K562 (cell line): Measurements from ENCODE around the gene OTOP3. TPM values are rescaled to one million over a fixed set of nuclear protein-coding genes. Genes with fewer than 3 reads are reported as not detected.

Experiments used
- ATAC-seq: fragments of 200-7000 bp; cut with Tn5 transposase; 3 replicates; pipeline ENCODE4 v1.9.1; 2020; ENCODE audit warnings: moderate library complexity
- BruUV-seq: library from RNA; stranded (reverse); fragments of 400-500 nt; replicated peaks from 2 replicates; lab custom pipeline; 2021; lab: Mats Ljungman, UMichigan
- CTCF ChIA-PET: fragments of 300-600 bp; formaldehyde crosslinking; extraction: SDS; loops from one replicate; lab custom pipeline; 2021; ENCODE audit warnings: low intra/inter-chr PET ratio; lab: Yijun Ruan, JAX
- POLR2A ChIA-PET: fragments of 300-600, 350-650 bp; sonication (Branson Sonifier 250); formaldehyde crosslinking; extraction: SDS; loops from one replicate; lab custom pipeline; 2021; ENCODE audit warnings: antibody characterized with exemption, inconsistent platforms; lab: Yijun Ruan, JAX
- DNase-seq, 4 experiments: peaks; one replicate each; pipeline versions ENCODE4 v3.0.0 to v3.0.0-alpha.2; 2011 to 2018; ENCODE audit warnings: low spot score in 3 of 4, mixed read lengths in 3 of 4; ENCODE audit errors: extremely low read depth in 1 of 4
- FAIRE-seq: peaks from 2 replicates; lab custom pipeline; 2011; peaks lifted over from hg19 to GRCh38; lab: Jason Lieb, UNC
- H2AFZ ChIP-seq: 2 replicates; pipeline ENCODE4 v1.6.0; 2011; ENCODE audit warnings: low read depth, low read length, control low read depth, inconsistent platforms
- H3K27ac ChIP-seq: fragments of 200-600 bp; 3 replicates; pipeline ENCODE4 v1.8.0; 2011; ENCODE audit warnings: low read depth, mild to moderate bottlenecking, control low read depth, inconsistent platforms, low read length, moderate library complexity, mixed read lengths; ENCODE audit errors: extremely low read depth
- H3K27me3 ChIP-seq, 2 experiments: fragments of 300-600 bp in 1 of 2; 2 replicates in 1 of 2; 3 replicates in 1 of 2; pipeline versions ENCODE4 v1.6.0 to v1.8.0; 2011; ENCODE audit warnings: inconsistent platforms in 2 of 2, low read length in 2 of 2, mild to moderate bottlenecking in 1 of 2, mixed read lengths in 1 of 2, moderate library complexity in 1 of 2; ENCODE audit not compliant: control insufficient read depth in 2 of 2, insufficient read depth in 2 of 2
- H3K36me3 ChIP-seq: fragments of 300-600 bp; 3 replicates; pipeline ENCODE4 v1.8.0; 2011; ENCODE audit warnings: mild to moderate bottlenecking, low read length, inconsistent platforms; ENCODE audit not compliant: control insufficient read depth, insufficient read depth
- H3K4me1 ChIP-seq, 2 experiments: fragments of 200-600 bp in 1 of 2; replicated peaks in 1 of 2; 2 replicates in 1 of 2; 3 replicates in 1 of 2; pipeline versions ENCODE4 v1.5.1 to v1.8.0; 2011; ENCODE audit warnings: inconsistent platforms in 2 of 2, low read length in 2 of 2, mild to moderate bottlenecking in 1 of 2, mixed read lengths in 1 of 2, moderate library complexity in 1 of 2; ENCODE audit not compliant: control insufficient read depth in 2 of 2, insufficient read depth in 2 of 2
- H3K4me2 ChIP-seq: 2 replicates; pipeline ENCODE4 v1.6.1; 2011; ENCODE audit warnings: low read length, control low read depth, inconsistent platforms, mixed read lengths; ENCODE audit not compliant: insufficient read depth
- H3K4me3 ChIP-seq: fragments of 200-600 bp; sonication (generic), shearing (Covaris generic); 2 replicates; pipeline ENCODE4 v1.5.1; 2016; ENCODE audit warnings: control low read depth, inconsistent platforms
- H3K79me2 ChIP-seq: fragments of 200-600 bp; 3 replicates; pipeline ENCODE4 v1.8.0; 2011; ENCODE audit warnings: low read length, inconsistent platforms; ENCODE audit not compliant: control insufficient read depth, insufficient read depth
- H3K9ac ChIP-seq, 2 experiments: 2 replicates each; pipeline versions ENCODE4 v1.6.0 to v1.6.1; 2011; ENCODE audit warnings: low read depth in 2 of 2, low read length in 2 of 2, control low read depth in 1 of 2, inconsistent platforms in 1 of 2, mild to moderate bottlenecking in 1 of 2, mixed read lengths in 1 of 2; ENCODE audit not compliant: insufficient read depth in 1 of 2
- H3K9me1 ChIP-seq: one replicate; pipeline ENCODE4 v1.6.0; 2011; ENCODE audit warnings: inconsistent platforms, mild to moderate bottlenecking, low read length, moderate library complexity; ENCODE audit not compliant: control insufficient read depth, insufficient read depth
- H3K9me3 ChIP-seq: replicated peaks from 2 replicates; pipeline ENCODE4 v1.5.1; 2011; ENCODE audit warnings: low read depth, low read length, inconsistent platforms; ENCODE audit not compliant: control insufficient read depth, insufficient read depth
- H4K20me1 ChIP-seq: replicated peaks from 2 replicates; pipeline ENCODE4 v1.6.1; 2011; ENCODE audit warnings: low read length, inconsistent platforms, mixed read lengths; ENCODE audit not compliant: control insufficient read depth, insufficient read depth
- ELK3 ChIP-seq: fragments of 450-650 bp; formaldehyde crosslinking; IDR thresholded peaks from 2 replicates; pipeline ENCODE4 v1.4.0; 2020; ENCODE audit warnings: mild to moderate bottlenecking
- NFE2 ChIP-seq: IDR thresholded peaks from 2 replicates; pipeline ENCODE4 v1.6.1; 2014; ENCODE audit warnings: antibody characterized with exemption, low read depth
- PTBP1 ChIP-seq: fragments of 200-400 bp; formaldehyde crosslinking; IDR thresholded peaks from 2 replicates; pipeline ENCODE4 v1.6.1; 2017; ENCODE audit warnings: low read depth, low read length
- SIN3B ChIP-seq: fragments of 450-650 bp; IDR thresholded peaks from 2 replicates; pipeline ENCODE4 v1.6.1; 2017; ENCODE audit warnings: low read depth, mild to moderate bottlenecking, moderate library complexity
- WGBS: fragments of 100-300 bp; shearing (Covaris generic); methylation state at CpG from one replicate; pipeline ENCODE4 v1.1.6; 2016; ENCODE audit warnings: low coverage, mixed read lengths; ENCODE audit not compliant: insufficient coverage; ENCODE audit errors: missing lambda C conversion rate; 5-methylcytosine and 5-hydroxymethylcytosine counted together
- in situ Hi-C: fragments of 300-500 bp; cut with MboI; formaldehyde crosslinking; loops from 4 replicates; pipeline ENCODE4 v1.15.0; 2018; ENCODE audit warnings: inconsistent platforms, mixed read lengths
- intact Hi-C: fragments of 100-400 bp; cut with micrococcal nuclease; formaldehyde crosslinking; loops from 2 replicates; pipeline ENCODE4 v1.14.2; 2022
- polyA plus RNA-seq, 8 experiments: library from polyadenylated mRNA; depleted of rRNA in 4 of 8; stranded (reverse) in 5 of 8; unstranded in 3 of 8; fragments of >200 nt; fragmentation: Nextera tagmentation in 2 of 8; fragmentation: Illumina TruSeq in 1 of 8; extraction: Ambion mirVana in 2 of 8; extraction: Trizol in 1 of 8; gene quantifications; 2 replicates each; pipeline versions ENCODE4 v1.2.1 to v1.2.3, GENCODE V29; 2011 to 2014; ENCODE audit warnings: inconsistent platforms in 1 of 8, missing spikeins in 1 of 8
- total RNA-seq, 7 experiments: library from RNA; depleted of rRNA in 6 of 7; stranded (reverse); fragments of >200 nt in 6 of 7; fragmentation: Illumina TruSeq in 2 of 7; extraction: Trizol in 2 of 7; gene quantifications; 2 replicates each; pipeline versions ENCODE4 v1.2.1 to v1.2.3, GENCODE V29; 2011 to 2021; ENCODE audit warnings: low replicate concordance in 1 of 7

The OTOP3 gene
- total and polyA plus RNA-seq, 9 of the 15 experiments (the other 6 are each of a cell fraction or from before 2014, with no cell fraction given): not detected

GRCh38 chr17:74951065-74951464, 15.4 kb downstream of the OTOP3 start:
- intact Hi-C loops (no loop called here), in situ Hi-C loops (no loop called here)
- Histone ChIP-seq H3K9ac (no peak overlapping the region), H3K4me2 (no peak overlapping the region), H3K9me3 (no peaks in the 10 kb centered on the region), H3K4me3 (no peak overlapping the region), H3K9me1 (no peaks in the 10 kb centered on the region), H3K27me3 (peaks cover 14 to 50% of the 10 kb centered on the region in 2 experiments; a peak in 4 of 5 replicates), H2AFZ (no peak overlapping the region), H3K27ac (no peak overlapping the region), H3K36me3 (no peaks in the 10 kb centered on the region), H3K4me1 (peaks cover 0 to 37% of the 10 kb centered on the region in 2 experiments; a peak in 3 of 5 replicates), H3K79me2 (no peaks in the 10 kb centered on the region), H4K20me1 (no peaks in the 10 kb centered on the region)
- BruUV-seq: no TSS peak
- ChIA-PET POLR2A (interaction anchor here (0.6 to 1.4 kb wide), 5 partner anchors 10 to 204 kb away, joined by 3 to 6 read pairs (median 3); partner anchors contain the start of gene JPT1), CTCF (no interaction called here)
- no peak for TF ChIP-seq ELK3
- TF ChIP-seq NFE2: no peak
- no peak for TF ChIP-seq PTBP1
- TF ChIP-seq SIN3B: no peak
- FAIRE-seq (no peak), ATAC-seq (no peak), DNase-seq (no peak)
- WGBS: 0% methylated on average over 3 of the region's 3 CpGs
